SK-N-SH (cell line): ENCODE measurements around the gene MAP2K5. TPM values are rescaled to one million over a fixed set of nuclear protein-coding genes. Genes with fewer than 3 reads are reported as not detected.

Source experiments
- CTCF ChIA-PET: fragments of 300-600, 350-600 bp; formaldehyde crosslinking; extraction: SDS; loops from one replicate; lab custom pipeline; 2021; lab: Yijun Ruan, JAX
- POLR2A ChIA-PET: fragments of 350-600 bp; sonication (Branson Sonifier 250); formaldehyde crosslinking; extraction: SDS; loops from one replicate; lab custom pipeline; 2020; ENCODE audit warnings: antibody characterized with exemption, inconsistent platforms; lab: Yijun Ruan, JAX
- DNase-seq: peaks from one replicate; pipeline ENCODE4 v3.0.0; 2012
- H2AFZ ChIP-seq: fragments of 200-600 bp; sonication (generic); 2 replicates; pipeline ENCODE4 v1.8.1; 2016; ENCODE audit warnings: antibody characterized with exemption, mild to moderate bottlenecking, low read depth
- H3F3A ChIP-seq: fragments of 200-600 bp; sonication (generic); replicated peaks from 2 replicates; pipeline ENCODE3; 2016; ENCODE audit warnings: antibody characterized with exemption, mild to moderate bottlenecking; ENCODE audit not compliant: insufficient read depth
- H3K27ac ChIP-seq, 2 experiments: fragments of 200-500 bp in 1 of 2; fragments of 200-600 bp in 1 of 2; sonication (Bioruptor generic) in 1 of 2; sonication (generic), shearing (Covaris generic) in 1 of 2; 2 replicates each; pipeline versions ENCODE4 v1.5.1 to v1.6.1; 2014 to 2016; ENCODE audit warnings: low read depth in 2 of 2, inconsistent platforms in 1 of 2, low read length in 1 of 2, mild to moderate bottlenecking in 1 of 2, mixed read lengths in 1 of 2
- H3K27me3 ChIP-seq: fragments of 200-600 bp; sonication (generic), shearing (Covaris generic); 2 replicates; pipeline ENCODE4 v1.6.1; 2016; ENCODE audit warnings: mixed run types; ENCODE audit not compliant: insufficient read depth
- H3K36me3 ChIP-seq, 2 experiments: fragments of 200-500 bp in 1 of 2; fragments of 200-600 bp in 1 of 2; sonication (Bioruptor generic) in 1 of 2; sonication (generic) in 1 of 2; replicated peaks in 1 of 2; 2 replicates each; pipeline versions ENCODE3 to v1.5.1; 2014 to 2016; ENCODE audit warnings: low read length in 1 of 2, mild to moderate bottlenecking in 1 of 2; ENCODE audit not compliant: insufficient read depth in 2 of 2, control insufficient read depth in 1 of 2
- H3K4me1 ChIP-seq, 2 experiments: fragments of 200-500 bp in 1 of 2; fragments of 200-600 bp in 1 of 2; sonication (Bioruptor generic) in 1 of 2; sonication (generic), shearing (Covaris generic) in 1 of 2; 2 replicates each; pipeline versions ENCODE4 v1.5.1 to v1.6.1; 2014 to 2016; ENCODE audit warnings: low read depth in 1 of 2, low read length in 1 of 2, mixed run types in 1 of 2; ENCODE audit not compliant: insufficient read depth in 2 of 2, control insufficient read depth in 1 of 2
- H3K4me2 ChIP-seq: fragments of 200-600 bp; sonication (generic), shearing (Covaris generic); 2 replicates; pipeline ENCODE4 v1.6.1; 2017; ENCODE audit warnings: mixed run types
- H3K4me3 ChIP-seq, 2 experiments: fragments of 200-500 bp in 1 of 2; fragments of 200-600 bp in 1 of 2; sonication (Bioruptor generic) in 1 of 2; sonication (generic), shearing (Covaris generic) in 1 of 2; 2 replicates each; pipeline versions ENCODE4 v1.5.1 to v1.8.1; 2014 to 2016; ENCODE audit warnings: low read depth in 2 of 2, inconsistent platforms in 1 of 2, low read length in 1 of 2, mild to moderate bottlenecking in 1 of 2, mixed read lengths in 1 of 2, moderate library complexity in 1 of 2
- H3K79me2 ChIP-seq: fragments of 200-600 bp; sonication (generic); 2 replicates; pipeline ENCODE4 v1.8.1; 2017; ENCODE audit warnings: mild to moderate bottlenecking; ENCODE audit not compliant: insufficient read depth
- H3K9ac ChIP-seq: fragments of 200-600 bp; sonication (generic); 2 replicates; pipeline ENCODE4 v1.6.1; 2017; ENCODE audit warnings: mixed run types
- H3K9me2 ChIP-seq: fragments of 200-600 bp; sonication (generic); 2 replicates; pipeline ENCODE4 v1.6.1; 2017; ENCODE audit warnings: mixed run types
- H3K9me3 ChIP-seq: fragments of 200-600 bp; sonication (generic); 2 replicates; pipeline ENCODE4 v1.6.1; 2017; ENCODE audit warnings: mixed run types, mild to moderate bottlenecking, moderate library complexity
- H4K20me1 ChIP-seq: fragments of 200-600 bp; sonication (generic); 2 replicates; pipeline ENCODE4 v1.6.1; 2017; ENCODE audit warnings: mild to moderate bottlenecking, mixed run types; ENCODE audit not compliant: insufficient read depth
- CHD2 ChIP-seq: fragments of 150-350 bp; IDR thresholded peaks from 2 replicates; pipeline ENCODE4 v1.6.1; 2018; ENCODE audit warnings: low read length; ENCODE audit not compliant: partially characterized antibody
- ELF1 ChIP-seq: IDR thresholded peaks from 2 replicates; pipeline ENCODE4 v1.4.0; 2012
- EZH2phosphoT487 ChIP-seq: fragments of 200-600 bp; sonication (generic); IDR thresholded peaks from 2 replicates; pipeline ENCODE4 v1.6.1; 2017; ENCODE audit warnings: low read depth, mixed run types, mild to moderate bottlenecking, antibody characterized with exemption, moderate library complexity, borderline replicate concordance
- GABPA ChIP-seq: IDR thresholded peaks from 2 replicates; pipeline ENCODE4 v1.4.0; 2012; ENCODE audit warnings: low read depth, mild to moderate bottlenecking
- GATA2 ChIP-seq: sonication (generic); formaldehyde crosslinking; IDR thresholded peaks from 2 replicates; pipeline ENCODE4 v1.5.0; 2020; ENCODE audit warnings: mild to moderate bottlenecking, missing genetic modification reagents
- MXI1 ChIP-seq: IDR thresholded peaks from 2 replicates; pipeline ENCODE4 v1.6.1; 2012; ENCODE audit warnings: mild to moderate bottlenecking, low read depth, low read length, improper control_type of control experiment
- NFIC ChIP-seq: IDR thresholded peaks from 2 replicates; pipeline ENCODE4 v1.4.0; 2012; ENCODE audit warnings: borderline replicate concordance
- POLR2AphosphoS5 ChIP-seq: IDR thresholded peaks from 2 replicates; pipeline ENCODE4 v1.6.1; 2012; ENCODE audit warnings: low read depth, low read length
- RXRA ChIP-seq: IDR thresholded peaks from 2 replicates; pipeline ENCODE4 v1.4.0; 2012; ENCODE audit warnings: low read depth, mild to moderate bottlenecking, borderline replicate concordance
- SIN3A ChIP-seq: IDR thresholded peaks from 2 replicates; pipeline ENCODE4 v1.6.1; 2012; ENCODE audit warnings: low read depth, mild to moderate bottlenecking, low read length, moderate library complexity, borderline replicate concordance
- SMC3 ChIP-seq: IDR thresholded peaks from 2 replicates; pipeline ENCODE4 v1.6.1; 2012; ENCODE audit warnings: low read depth, low read length, improper control_type of control experiment
- USF1 ChIP-seq: IDR thresholded peaks from 2 replicates; pipeline ENCODE4 v1.4.0; 2012; ENCODE audit warnings: low read depth, borderline replicate concordance
- USF2 ChIP-seq: fragments of 150-350 bp; IDR thresholded peaks from 2 replicates; pipeline ENCODE4 v1.6.1; 2017; ENCODE audit warnings: antibody characterized with exemption, low read length, low read depth, borderline replicate concordance
- YY1 ChIP-seq: IDR thresholded peaks from 2 replicates; pipeline ENCODE4 v1.4.0; 2012; ENCODE audit warnings: low read depth, mild to moderate bottlenecking
- WGBS: methylation state at CpG from one replicate; pipeline ENCODE4 v1.1.6; 2017; ENCODE audit warnings: low lambda C conversion rate; 5-methylcytosine and 5-hydroxymethylcytosine counted together
- polyA plus RNA-seq, 3 experiments: library from polyadenylated mRNA; depleted of rRNA; stranded (reverse); fragments of >200 nt; gene quantifications; 2 replicates each; pipeline ENCODE4 v1.2.3, GENCODE V29; 2012
- TF ChIP-seq, protein P1 (sequence below): IDR thresholded peaks from 2 replicates; pipeline ENCODE4 v1.6.1; 2012; ENCODE audit warnings: mild to moderate bottlenecking, low read depth, low read length, moderate library complexity
- TF ChIP-seq, protein P2 (sequence below): fragments of 200-600 bp; sonication (generic); IDR thresholded peaks from 2 replicates; pipeline ENCODE4 v1.6.1; 2017; ENCODE audit warnings: antibody characterized with exemption, mild to moderate bottlenecking, moderate library complexity

Gene MAP2K5
- polyA plus RNA-seq, 1 of the 3 experiments (the other 2 are of a cell fraction), result 6.2 TPM

DNA sequence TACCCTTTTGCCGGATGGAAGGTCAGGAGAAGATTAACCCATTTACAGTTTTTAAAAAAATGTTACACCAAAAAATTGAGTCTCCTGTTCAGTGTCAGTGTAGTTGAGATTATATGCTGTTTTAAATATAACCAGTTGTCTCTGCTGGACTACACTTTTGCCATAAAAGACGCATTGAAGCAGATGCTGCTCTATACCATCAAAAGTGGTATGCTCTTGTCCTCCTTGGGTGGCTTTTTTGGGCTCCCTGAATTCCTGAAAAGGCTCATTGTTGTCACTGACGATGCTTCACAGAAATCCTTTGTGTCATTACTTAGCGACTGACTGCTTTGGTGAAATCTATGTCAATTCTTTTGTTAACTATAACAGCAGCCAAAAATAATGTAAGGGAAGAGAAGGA is 148.9 kb downstream of the MAP2K5 start:
- no peak overlapping the region for H3K4me3 ChIP-seq
- H3K9me3 ChIP-seq, result no peaks in the 10 kb centered on the region
- no peaks in the 10 kb centered on the region for H3K27me3 ChIP-seq
- no peaks in the 10 kb centered on the region for H4K20me1 ChIP-seq
- peaks cover 0 to 8% of the 10 kb centered on the region in 2 experiments for H3K36me3 ChIP-seq
- H3K9me2 ChIP-seq, result no peaks in the 10 kb centered on the region
- ChIA-PET POLR2A (no interaction called here), CTCF (no interaction called here)
- H2AFZ ChIP-seq, result no peak overlapping the region
- no peaks in the 10 kb centered on the region for H3K4me1 ChIP-seq
- no peak overlapping the region for H3K9ac ChIP-seq
- TF ChIP-seq SMC3 (no peak), CHD2 (no peak), MXI1 (no peak), YY1 (no peak), POLR2AphosphoS5 (no peak), RXRA (no peak), USF1 (no peak), GATA2 (CRISPR knock-in tag) (no peak), USF2 (no peak), EZH2phosphoT487 (no peak), GABPA (no peak), ELF1 (no peak), SIN3A (no peak), NFIC (no peak)
- TF ChIP-seq, protein P1, sequence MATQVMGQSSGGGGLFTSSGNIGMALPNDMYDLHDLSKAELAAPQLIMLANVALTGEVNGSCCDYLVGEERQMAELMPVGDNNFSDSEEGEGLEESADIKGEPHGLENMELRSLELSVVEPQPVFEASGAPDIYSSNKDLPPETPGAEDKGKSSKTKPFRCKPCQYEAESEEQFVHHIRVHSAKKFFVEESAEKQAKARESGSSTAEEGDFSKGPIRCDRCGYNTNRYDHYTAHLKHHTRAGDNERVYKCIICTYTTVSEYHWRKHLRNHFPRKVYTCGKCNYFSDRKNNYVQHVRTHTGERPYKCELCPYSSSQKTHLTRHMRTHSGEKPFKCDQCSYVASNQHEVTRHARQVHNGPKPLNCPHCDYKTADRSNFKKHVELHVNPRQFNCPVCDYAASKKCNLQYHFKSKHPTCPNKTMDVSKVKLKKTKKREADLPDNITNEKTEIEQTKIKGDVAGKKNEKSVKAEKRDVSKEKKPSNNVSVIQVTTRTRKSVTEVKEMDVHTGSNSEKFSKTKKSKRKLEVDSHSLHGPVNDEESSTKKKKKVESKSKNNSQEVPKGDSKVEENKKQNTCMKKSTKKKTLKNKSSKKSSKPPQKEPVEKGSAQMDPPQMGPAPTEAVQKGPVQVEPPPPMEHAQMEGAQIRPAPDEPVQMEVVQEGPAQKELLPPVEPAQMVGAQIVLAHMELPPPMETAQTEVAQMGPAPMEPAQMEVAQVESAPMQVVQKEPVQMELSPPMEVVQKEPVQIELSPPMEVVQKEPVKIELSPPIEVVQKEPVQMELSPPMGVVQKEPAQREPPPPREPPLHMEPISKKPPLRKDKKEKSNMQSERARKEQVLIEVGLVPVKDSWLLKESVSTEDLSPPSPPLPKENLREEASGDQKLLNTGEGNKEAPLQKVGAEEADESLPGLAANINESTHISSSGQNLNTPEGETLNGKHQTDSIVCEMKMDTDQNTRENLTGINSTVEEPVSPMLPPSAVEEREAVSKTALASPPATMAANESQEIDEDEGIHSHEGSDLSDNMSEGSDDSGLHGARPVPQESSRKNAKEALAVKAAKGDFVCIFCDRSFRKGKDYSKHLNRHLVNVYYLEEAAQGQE, result no peak
- TF ChIP-seq, protein P2, sequence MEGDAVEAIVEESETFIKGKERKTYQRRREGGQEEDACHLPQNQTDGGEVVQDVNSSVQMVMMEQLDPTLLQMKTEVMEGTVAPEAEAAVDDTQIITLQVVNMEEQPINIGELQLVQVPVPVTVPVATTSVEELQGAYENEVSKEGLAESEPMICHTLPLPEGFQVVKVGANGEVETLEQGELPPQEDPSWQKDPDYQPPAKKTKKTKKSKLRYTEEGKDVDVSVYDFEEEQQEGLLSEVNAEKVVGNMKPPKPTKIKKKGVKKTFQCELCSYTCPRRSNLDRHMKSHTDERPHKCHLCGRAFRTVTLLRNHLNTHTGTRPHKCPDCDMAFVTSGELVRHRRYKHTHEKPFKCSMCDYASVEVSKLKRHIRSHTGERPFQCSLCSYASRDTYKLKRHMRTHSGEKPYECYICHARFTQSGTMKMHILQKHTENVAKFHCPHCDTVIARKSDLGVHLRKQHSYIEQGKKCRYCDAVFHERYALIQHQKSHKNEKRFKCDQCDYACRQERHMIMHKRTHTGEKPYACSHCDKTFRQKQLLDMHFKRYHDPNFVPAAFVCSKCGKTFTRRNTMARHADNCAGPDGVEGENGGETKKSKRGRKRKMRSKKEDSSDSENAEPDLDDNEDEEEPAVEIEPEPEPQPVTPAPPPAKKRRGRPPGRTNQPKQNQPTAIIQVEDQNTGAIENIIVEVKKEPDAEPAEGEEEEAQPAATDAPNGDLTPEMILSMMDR, result no peak
- H3K27ac ChIP-seq, result no peak overlapping the region
- no peak overlapping the region for H3K4me2 ChIP-seq
- H3F3A ChIP-seq, result no peaks in the 10 kb centered on the region
- 94% methylated on average over 4 of the region's 4 CpGs for WGBS
- H3K79me2 ChIP-seq, result no peaks in the 10 kb centered on the region
- DNase-seq, result no peak
